Measurements from ENCODE around the gene IGFLR1. TPM values are rescaled to one million over a fixed set of nuclear protein-coding genes. Genes with fewer than 3 reads are reported as not detected.

Gene IGFLR1
- total RNA-seq, 1 donor from 2014 or later, result 2.4 TPM

DNA sequence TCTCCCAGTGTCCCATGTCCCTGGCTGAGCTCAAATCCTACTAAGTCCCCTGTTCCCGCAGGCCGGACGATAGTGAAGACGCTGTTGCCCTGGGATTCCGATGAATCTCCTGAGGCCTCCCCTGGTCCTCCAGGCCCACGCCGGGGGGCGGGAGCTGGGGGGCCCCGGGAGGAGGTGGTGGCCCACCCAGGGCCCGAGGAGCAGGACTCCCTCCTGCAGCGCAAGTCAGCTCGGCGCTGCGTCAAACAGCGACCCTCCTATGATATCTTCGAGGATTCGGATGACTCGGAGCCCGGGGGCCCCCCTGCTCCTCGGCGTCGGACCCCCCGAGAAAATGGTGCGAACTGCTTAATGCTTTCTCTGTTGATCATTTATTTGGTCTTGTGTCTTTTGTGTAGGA, 18.6 kb downstream of the IGFLR1 start:
- Histone ChIP-seq H3K36me3 (ENCODE audit: insufficient read depth, low read length) (peaks cover 29% of the 10 kb centered on the region), H2AFZ (ENCODE audit: low read depth, low read length) (no peak overlapping the region), H4K20me1 (ENCODE audit: insufficient read depth, low read length) (peaks cover 75% of the 10 kb centered on the region), H3K27me3 (ENCODE audit: insufficient read depth, low read length) (no peaks in the 10 kb centered on the region), H3K4me2 (ENCODE audit: low read length) (no peak overlapping the region), H3K4me3 (ENCODE audit: insufficient read depth, low read depth, low read length) (no peak overlapping the region), H3K9ac (ENCODE audit: low read length) (no peak overlapping the region), H3K27ac (ENCODE audit: low read depth, low read length) (no peak overlapping the region), H3K79me2 (ENCODE audit: insufficient read depth, low read length) (peaks cover 35% of the 10 kb centered on the region), H3K4me1 (ENCODE audit: insufficient read depth, low read length) (peaks cover 8% of the 10 kb centered on the region), H3K9me3 (ENCODE audit: insufficient read depth, low read depth, low read length) (no peaks in the 10 kb centered on the region)
- H3K4me3 Mint-ChIP-seq (ENCODE audit: unreplicated experiment), result no peak overlapping the region
- peaks cover 6% of the 10 kb centered on the region for H3K36me3 Mint-ChIP-seq (ENCODE audit: low read depth, unreplicated experiment)
- H3K9me3 Mint-ChIP-seq (ENCODE audit: unreplicated experiment), result no peaks in the 10 kb centered on the region
- no peak overlapping the region for H3K27ac Mint-ChIP-seq (ENCODE audit: unreplicated experiment)
- no peak for FAIRE-seq
- H3K27me3 Mint-ChIP-seq (ENCODE audit: low read depth, unreplicated experiment), result no peaks in the 10 kb centered on the region
- no peak for DNase-seq (ENCODE audit: low read depth)
- H3K4me1 Mint-ChIP-seq (ENCODE audit: low read depth, unreplicated experiment), result peaks cover 4% of the 10 kb centered on the region
- no peak for TF ChIP-seq EZH2 (IDR thresholded peaks at IDR 0.05; ENCODE audit: insufficient read depth, low read length)
- TF ChIP-seq, protein P1, sequence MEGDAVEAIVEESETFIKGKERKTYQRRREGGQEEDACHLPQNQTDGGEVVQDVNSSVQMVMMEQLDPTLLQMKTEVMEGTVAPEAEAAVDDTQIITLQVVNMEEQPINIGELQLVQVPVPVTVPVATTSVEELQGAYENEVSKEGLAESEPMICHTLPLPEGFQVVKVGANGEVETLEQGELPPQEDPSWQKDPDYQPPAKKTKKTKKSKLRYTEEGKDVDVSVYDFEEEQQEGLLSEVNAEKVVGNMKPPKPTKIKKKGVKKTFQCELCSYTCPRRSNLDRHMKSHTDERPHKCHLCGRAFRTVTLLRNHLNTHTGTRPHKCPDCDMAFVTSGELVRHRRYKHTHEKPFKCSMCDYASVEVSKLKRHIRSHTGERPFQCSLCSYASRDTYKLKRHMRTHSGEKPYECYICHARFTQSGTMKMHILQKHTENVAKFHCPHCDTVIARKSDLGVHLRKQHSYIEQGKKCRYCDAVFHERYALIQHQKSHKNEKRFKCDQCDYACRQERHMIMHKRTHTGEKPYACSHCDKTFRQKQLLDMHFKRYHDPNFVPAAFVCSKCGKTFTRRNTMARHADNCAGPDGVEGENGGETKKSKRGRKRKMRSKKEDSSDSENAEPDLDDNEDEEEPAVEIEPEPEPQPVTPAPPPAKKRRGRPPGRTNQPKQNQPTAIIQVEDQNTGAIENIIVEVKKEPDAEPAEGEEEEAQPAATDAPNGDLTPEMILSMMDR (IDR thresholded peaks at IDR 0.05; ENCODE audit: insufficient read depth, low read depth, low read length), result no peak

GRCh38 chr19:35722897-35723296, 19.4 kb downstream of the IGFLR1 start:
- Histone ChIP-seq H3K79me2 (ENCODE audit: insufficient read depth, low read length) (peaks cover 41% of the 10 kb centered on the region), H3K27me3 (ENCODE audit: insufficient read depth, low read length) (no peaks in the 10 kb centered on the region), H4K20me1 (ENCODE audit: insufficient read depth, low read length) (peaks cover 75% of the 10 kb centered on the region), H3K9me3 (ENCODE audit: insufficient read depth, low read depth, low read length) (no peaks in the 10 kb centered on the region), H3K4me3 (ENCODE audit: insufficient read depth, low read depth, low read length) (no peak overlapping the region), H3K27ac (ENCODE audit: low read depth, low read length) (no peak overlapping the region), H3K4me2 (ENCODE audit: low read length) (no peak overlapping the region), H2AFZ (ENCODE audit: low read depth, low read length) (no peak overlapping the region), H3K9ac (ENCODE audit: low read length) (no peak overlapping the region), H3K36me3 (ENCODE audit: insufficient read depth, low read length) (peaks cover 26% of the 10 kb centered on the region), H3K4me1 (ENCODE audit: insufficient read depth, low read length) (peaks cover 8% of the 10 kb centered on the region)
- H3K27me3 Mint-ChIP-seq (ENCODE audit: low read depth, unreplicated experiment), result no peaks in the 10 kb centered on the region
- no peak overlapping the region for H3K4me3 Mint-ChIP-seq (ENCODE audit: unreplicated experiment)
- H3K9me3 Mint-ChIP-seq (ENCODE audit: unreplicated experiment), result no peaks in the 10 kb centered on the region
- H3K4me1 Mint-ChIP-seq (ENCODE audit: low read depth, unreplicated experiment), result peaks cover 4% of the 10 kb centered on the region
- peaks cover 6% of the 10 kb centered on the region for H3K36me3 Mint-ChIP-seq (ENCODE audit: low read depth, unreplicated experiment)
- no peak overlapping the region for H3K27ac Mint-ChIP-seq (ENCODE audit: unreplicated experiment)
- TF ChIP-seq EZH2 (IDR thresholded peaks at IDR 0.05; ENCODE audit: insufficient read depth, low read length), result no peak
- TF ChIP-seq, protein P1 (IDR thresholded peaks at IDR 0.05; ENCODE audit: insufficient read depth, low read depth, low read length), result no peak
- no peak for DNase-seq (ENCODE audit: low read depth)
- FAIRE-seq, result no peak

GRCh38 chr19:35722461-35722860, 19.8 kb downstream of the IGFLR1 start:
- Histone ChIP-seq H3K9ac (ENCODE audit: low read length) (no peak overlapping the region), H3K4me3 (ENCODE audit: insufficient read depth, low read depth, low read length) (no peak overlapping the region), H3K27ac (ENCODE audit: low read depth, low read length) (no peak overlapping the region), H2AFZ (ENCODE audit: low read depth, low read length) (no peak overlapping the region), H3K4me2 (ENCODE audit: low read length) (no peak overlapping the region), H3K79me2 (ENCODE audit: insufficient read depth, low read length) (peaks cover 41% of the 10 kb centered on the region), H3K9me3 (ENCODE audit: insufficient read depth, low read depth, low read length) (no peaks in the 10 kb centered on the region), H3K4me1 (ENCODE audit: insufficient read depth, low read length) (peaks cover 8% of the 10 kb centered on the region), H3K27me3 (ENCODE audit: insufficient read depth, low read length) (no peaks in the 10 kb centered on the region), H4K20me1 (ENCODE audit: insufficient read depth, low read length) (peaks cover 71% of the 10 kb centered on the region), H3K36me3 (ENCODE audit: insufficient read depth, low read length) (peaks cover 22% of the 10 kb centered on the region)
- Mint-ChIP-seq H3K4me3 (ENCODE audit: unreplicated experiment) (no peak overlapping the region), H3K9me3 (ENCODE audit: unreplicated experiment) (no peaks in the 10 kb centered on the region), H3K36me3 (ENCODE audit: low read depth, unreplicated experiment) (peaks cover 6% of the 10 kb centered on the region), H3K4me1 (ENCODE audit: low read depth, unreplicated experiment) (peaks cover 4% of the 10 kb centered on the region), H3K27me3 (ENCODE audit: low read depth, unreplicated experiment) (no peaks in the 10 kb centered on the region), H3K27ac (ENCODE audit: unreplicated experiment) (peak overlapping the region; percentile 53)
- FAIRE-seq (no peak), DNase-seq (ENCODE audit: low read depth) (no peak)
- no peak for TF ChIP-seq EZH2 (IDR thresholded peaks at IDR 0.05; ENCODE audit: insufficient read depth, low read length)
- TF ChIP-seq, protein P1 (IDR thresholded peaks at IDR 0.05; ENCODE audit: insufficient read depth, low read depth, low read length), result no peak

All from astrocyte (in vitro differentiated cells and primary cell).